ENCODE results near the gene EHBP1L1.
A peak's percentile ranks its signal among the peaks of the same experiment; 100 is the strongest.

EHBP1L1 gene

DNA sequence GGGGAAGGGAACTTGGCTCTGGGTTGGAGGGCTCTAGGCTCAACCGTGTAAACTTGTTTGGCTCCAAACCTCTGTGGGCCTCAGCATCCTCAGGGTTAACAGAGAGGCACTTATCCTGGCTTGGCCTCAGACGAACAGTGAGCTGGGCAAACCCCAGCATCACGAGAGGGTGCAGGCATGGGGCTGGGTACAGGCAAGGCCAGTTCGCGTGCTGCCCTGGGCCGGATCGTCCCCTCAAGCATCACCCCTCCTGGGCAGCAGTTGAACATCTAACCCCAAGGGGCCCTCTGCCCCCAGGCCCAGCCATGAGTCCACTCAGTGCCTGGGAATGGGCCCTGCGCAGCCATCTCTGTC, 1.9 kb downstream of the EHBP1L1 start:
- no peak for DNase-seq (ENCODE audit: low spot score)

DNA sequence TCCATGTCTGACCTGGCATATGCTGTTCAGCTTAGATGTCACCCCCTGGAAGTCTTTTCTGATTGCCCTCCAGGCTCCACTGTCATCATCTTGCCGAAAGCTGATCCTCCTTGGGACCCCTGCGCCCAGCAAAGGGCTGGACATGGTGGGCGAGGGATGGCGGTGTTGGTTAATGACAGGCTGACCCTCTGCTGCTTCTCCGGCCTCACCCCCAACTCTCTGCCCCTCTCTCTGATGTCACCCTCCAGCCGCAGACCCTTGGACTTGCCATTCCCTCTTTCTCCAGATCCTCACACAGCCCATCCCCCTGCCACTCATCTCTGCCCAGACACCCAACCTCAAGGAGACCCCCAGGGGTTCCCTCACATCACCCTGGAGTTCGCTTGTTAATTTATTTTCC, 2.3 kb downstream of the EHBP1L1 start:
- no peak for DNase-seq (ENCODE audit: low spot score)

DNA sequence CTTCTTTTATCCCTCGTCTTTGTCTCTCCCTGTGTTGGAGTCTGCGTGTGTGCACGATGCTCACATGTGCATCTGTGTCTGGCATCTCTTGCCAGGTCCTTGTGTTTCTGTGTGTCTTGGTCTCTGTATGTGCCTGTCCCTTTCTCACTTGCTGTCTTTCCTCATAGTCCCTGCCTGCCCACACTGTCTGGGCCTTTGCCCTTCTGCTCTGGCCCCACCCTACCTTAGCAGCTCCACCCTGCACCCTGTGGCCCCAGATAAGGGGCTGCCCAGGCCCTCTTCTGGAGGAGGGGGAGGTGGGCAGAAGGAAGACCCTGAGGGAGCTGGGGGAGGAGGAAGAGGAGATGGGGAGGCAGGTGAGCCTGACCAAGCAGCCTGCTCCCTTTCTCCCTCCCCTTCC, 2.8 kb downstream of the EHBP1L1 start:
- DNase-seq (ENCODE audit: low spot score) = no peak

DNA sequence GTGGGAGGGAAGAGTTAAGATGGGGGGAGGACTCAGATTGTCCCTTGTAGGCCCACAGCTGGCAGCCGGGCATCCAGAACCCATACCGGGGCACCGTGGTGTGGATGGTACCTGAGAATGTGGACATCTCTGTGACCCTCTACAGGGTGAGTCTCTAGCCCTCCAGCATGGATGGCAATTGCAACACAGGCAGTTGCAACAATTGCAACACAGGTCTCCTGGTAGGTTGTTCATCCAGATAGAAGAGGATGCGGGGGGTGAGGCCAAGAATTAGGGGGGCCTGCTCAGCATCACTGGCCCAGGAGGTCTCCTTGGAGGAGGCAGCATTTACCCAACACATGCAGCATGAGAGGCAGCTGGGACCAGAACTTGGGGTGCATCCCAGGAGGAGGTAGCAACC, 3.4 kb downstream of the EHBP1L1 start:
- DNase-seq (ENCODE audit: low spot score) = no peak

DNA sequence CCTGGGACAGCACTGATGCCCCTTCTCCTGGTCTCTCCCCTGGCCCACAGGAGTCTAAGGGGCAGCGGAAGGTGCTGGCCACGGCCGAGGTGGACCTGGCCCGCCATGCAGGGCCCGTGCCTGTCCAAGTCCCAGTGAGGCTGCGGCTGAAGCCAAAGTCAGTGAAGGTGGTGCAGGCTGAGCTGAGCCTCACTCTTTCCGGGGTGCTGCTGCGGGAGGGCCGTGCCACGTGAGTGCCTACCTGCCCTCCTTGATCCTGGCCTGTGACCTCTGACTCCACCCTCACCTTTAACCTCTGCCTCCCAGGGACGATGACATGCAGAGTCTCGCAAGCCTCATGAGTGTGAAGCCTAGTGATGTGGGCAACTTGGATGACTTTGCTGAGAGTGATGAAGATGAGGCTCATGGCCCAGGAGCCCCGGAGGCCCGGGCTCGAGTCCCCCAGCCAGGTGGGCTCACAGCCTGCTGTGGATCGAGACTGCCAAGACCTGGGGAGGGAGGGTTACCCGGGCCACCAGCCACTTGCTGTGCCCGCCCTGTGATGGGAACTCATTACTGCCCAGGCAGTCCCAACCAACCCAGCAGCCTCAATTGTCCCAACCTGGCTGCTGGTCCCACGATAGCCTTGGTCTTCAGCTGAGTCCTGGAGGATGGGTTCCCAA, 4.3 kb downstream of the EHBP1L1 start:
- DNase-seq (ENCODE audit: low spot score) = no peak

DNA sequence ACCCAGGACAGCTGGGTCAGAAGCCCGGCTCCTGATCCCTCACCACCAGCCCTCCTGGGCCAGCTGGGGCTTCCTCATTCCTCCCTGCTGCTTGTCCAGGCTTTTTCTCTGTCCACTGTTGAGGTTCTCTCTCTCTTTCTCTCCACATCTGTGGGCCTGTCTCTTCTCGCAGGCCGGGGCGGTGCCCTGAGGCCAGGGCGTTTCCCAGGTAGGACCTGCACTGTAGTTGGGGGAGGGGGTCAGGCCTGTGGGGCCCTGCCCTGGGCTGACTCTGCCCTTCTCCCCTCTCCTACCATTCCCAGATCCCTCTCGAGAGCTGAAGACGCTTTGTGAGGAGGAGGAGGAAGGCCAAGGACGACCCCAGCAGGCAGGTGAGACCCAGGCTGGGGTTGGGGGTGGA, 4.9 kb downstream of the EHBP1L1 start:
- no peak for DNase-seq (ENCODE audit: low spot score)

DNA sequence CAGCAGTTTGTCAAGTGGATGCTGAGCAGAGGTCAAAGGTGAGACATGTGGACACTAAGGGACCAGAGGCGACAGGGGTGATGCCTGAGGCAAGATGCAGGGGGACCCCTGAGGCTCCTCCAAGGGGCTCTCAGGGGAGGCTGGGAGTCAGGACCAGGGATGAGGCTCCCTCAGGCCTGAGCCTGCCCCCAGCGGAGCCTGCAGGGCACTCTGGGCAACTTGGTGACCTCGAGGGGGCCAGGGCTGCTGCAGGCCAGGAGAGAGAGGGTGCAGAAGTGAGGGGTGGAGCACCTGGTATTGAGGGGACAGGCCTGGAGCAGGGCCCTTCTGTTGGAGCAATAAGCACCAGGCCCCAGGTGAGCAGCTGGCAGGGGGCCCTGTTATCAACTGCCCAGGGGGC, 6.1 kb downstream of the EHBP1L1 start:
- no peak for DNase-seq (ENCODE audit: low spot score)

DNA sequence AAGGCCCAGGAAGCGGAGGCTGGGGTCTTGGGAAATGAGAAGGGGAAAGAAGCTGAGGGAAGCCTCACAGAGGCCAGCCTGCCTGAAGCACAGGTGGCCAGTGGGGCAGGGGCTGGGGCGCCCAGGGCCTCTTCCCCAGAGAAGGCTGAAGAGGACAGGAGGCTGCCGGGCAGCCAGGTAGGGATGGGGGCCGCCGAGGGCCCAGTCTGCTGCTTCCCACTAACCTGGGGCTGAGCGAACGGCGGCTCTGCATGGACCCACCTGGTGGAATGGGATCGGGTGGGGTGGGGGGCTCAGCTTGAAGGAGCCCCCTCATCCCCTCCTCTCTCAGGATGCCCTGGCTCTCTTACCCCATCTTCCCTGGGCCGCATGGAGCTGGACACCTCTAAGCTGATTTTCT, 7.7 kb downstream of the EHBP1L1 start:
- no peak for DNase-seq (ENCODE audit: low spot score)

DNA sequence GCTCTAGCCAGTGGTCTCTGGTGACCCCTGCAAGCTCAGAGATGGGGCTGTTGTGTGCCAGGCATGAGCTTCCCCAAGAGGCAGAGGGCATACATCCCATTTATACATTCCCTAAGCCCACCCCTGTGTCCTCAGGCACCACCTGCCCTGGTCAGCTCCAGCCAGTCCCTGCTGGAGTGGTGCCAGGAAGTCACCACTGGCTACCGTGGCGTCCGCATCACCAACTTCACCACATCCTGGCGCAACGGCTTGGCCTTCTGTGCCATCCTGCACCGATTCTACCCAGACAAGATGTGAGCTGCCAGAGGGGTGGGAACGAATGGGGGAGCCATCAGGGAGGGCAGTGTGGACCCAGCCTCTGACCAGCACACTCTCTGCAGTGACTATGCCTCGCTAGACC, 8.3 kb downstream of the EHBP1L1 start:
- DNase-seq (ENCODE audit: low spot score) = no peak

DNA sequence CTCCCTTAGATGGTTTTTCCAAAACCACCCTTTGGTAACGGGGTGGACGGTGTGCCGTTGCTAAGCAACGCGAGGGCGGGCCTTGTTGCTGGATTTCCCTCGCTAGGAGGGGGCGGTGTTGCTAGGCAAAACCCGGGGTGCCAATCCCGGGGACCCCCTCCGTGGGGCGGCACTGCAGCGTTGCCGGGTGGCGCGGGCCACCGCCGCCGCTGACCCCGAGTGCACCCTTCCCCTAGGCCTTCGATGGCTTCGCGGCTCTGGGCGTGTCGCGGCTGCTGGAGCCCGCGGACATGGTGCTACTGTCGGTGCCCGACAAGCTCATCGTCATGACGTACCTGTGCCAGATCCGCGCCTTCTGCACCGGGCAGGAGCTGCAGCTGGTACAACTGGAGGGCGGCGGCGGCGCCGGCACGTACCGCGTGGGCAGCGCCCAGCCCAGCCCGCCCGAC, 8.9 kb downstream of the EHBP1L1 start:
- no peak for DNase-seq (ENCODE audit: low spot score)

DNA sequence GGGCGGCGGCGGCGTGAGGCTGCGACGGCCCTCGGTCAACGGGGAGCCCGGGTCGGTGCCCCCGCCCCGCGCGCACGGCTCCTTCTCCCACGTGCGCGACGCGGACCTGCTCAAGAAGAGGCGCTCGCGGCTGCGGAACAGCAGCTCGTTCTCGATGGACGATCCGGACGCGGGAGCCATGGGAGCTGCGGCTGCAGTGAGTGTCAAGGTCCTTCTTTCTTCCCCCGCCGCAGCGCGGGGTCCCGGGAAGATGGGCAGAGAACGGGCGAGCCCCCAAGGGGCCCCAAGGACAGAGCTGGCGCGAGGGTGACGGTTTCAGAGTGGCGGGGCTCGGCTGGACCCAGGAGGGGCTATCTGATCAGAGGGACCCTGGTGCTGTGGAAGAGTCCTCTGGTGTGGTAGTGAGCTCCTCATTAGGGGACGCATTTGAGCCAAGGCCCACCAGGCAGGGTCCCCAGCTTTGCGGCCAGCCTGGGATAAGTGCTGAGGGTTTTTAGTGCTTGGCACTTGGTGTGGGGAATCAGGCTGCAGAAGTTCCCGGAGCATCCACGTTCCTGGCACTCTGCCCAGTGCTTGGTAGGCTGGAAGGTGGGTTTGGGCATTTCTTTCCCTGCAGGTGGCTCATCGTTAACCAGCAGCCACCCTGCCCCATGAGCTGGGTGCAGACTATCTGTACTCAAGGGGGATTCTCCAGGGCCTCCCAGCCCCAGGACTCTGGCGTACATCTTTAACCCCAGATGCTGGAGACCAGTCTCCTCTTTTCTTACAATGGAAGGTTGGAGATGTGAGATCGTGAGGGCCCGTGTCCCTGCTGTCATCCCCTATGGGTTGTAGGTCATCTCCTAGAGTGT, 9.8 kb downstream of the EHBP1L1 start:
- DNase-seq (ENCODE audit: low spot score) = no peak

DNA sequence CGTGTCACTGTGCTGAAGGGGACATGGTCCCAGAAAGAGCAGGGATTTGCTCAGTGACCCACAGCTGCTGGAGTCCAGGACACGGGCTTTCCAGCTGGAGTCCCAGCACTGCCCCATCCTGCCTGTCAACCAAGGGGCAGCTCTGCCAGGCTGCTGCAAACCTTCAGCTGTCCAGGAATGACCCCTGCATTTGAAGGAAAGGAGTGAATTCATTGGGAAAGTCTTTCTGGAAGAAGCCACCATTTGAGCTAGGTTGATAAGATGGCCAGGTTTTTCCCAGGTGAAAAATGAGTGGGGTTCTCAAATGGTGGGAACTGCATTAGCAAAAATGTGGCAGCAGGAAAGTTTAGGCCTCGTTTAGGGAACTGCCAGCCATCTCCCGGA, 10.4 kb downstream of the EHBP1L1 start:
- DNase-seq (ENCODE audit: low spot score) = no peak

DNA sequence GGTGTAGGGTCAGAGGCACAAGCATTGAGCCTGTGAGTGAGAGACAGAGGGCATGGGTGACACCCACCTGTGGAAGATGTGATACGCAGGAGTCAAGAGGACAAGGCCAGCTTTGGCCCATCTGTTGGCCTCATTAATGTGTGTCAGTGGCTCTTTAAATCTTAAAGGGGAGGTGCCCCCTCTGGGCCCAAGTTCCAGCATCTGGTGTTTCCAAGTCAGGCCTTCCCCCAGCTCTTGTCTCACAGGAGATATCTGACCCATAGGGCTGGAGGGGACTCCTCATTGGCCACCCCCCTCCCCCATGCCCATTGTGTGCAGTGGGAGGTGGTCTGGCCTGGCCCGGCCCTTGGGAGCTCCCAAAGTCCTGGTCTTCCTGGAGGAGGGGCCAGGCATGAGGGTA, 10.8 kb downstream of the EHBP1L1 start:
- peak; percentile 77 for DNase-seq (ENCODE audit: low spot score)

DNA sequence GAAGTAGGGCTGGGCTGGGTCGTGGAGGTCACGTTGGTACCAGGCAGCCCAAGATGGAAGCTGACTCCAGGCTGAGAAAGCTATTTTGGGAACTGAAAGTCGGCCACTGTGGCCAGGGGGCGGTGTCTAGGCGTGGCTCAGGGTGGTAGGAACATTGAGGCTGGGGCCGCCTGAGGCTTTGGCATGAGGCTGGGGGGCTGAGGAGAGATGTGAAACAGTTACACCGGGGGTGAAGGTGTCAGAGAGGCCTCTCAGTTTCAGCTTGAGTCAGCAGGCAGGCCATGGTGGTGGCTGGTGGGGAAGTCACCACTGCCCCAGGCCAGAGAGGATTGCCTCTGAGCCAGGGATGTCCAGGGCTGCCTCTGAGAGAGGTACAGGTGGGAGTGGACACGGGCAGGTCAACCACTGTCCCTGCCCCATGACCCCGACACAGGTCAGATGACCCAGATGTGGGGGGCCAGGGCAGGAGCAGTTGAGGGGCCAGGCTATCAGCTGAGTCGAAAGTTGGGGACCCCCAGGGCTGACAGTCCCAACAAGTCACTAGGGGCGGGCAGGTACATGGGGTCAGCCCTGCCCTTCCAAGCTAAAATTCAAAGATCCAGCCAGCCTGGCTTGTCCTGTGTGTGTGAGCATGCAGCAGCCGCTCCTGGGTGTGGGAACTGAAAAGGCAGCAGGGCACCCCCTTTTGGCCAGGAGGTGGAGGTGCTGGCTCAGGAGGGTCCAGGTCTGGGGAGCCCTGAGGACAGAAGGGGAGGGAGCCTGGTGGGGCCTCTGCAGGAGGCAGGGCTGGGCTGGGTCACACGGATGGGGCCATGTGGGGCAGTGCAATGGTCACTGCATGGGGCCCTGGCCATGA, 12.6 kb downstream of the EHBP1L1 start:
- no peak for DNase-seq (ENCODE audit: low spot score)

DNA sequence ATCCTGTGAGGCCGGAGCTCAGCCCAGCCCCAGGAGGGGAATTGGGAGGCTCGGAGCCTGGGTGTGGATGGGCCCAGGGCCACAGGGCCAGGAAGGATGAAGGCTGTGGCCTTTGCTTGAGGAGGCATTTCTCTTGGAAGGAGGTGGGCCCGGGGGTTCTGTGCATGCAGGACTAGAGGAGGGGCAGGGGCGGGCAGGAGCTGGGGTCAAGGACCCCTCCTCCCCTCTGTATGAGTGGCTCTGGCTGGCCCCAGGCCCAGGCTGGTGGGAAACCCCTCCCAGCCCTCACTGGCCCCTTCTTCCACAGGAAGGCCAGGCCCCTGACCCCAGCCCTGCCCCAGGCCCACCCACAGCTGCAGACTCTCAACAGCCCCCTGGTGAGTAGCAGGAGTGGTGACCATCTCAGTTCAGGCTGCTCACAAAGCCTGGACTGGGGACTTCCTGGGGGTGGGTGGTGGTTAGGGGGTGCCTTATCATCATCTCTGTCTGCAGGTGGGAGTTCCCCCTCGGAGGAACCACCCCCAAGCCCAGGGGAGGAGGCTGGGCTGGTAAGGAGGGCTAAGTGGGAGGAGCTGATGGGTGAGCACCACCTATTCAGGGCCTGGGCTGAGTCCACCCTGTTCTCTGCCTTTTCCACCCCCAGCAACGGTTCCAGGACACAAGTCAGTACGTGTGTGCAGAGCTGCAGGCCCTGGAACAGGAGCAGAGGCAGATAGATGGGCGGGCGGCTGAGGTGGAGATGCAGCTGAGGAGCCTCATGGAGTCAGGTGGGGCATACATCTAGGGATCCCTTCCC, 13.8 kb downstream of the EHBP1L1 start:
- DNase-seq (ENCODE audit: low spot score) = no peak

DNA sequence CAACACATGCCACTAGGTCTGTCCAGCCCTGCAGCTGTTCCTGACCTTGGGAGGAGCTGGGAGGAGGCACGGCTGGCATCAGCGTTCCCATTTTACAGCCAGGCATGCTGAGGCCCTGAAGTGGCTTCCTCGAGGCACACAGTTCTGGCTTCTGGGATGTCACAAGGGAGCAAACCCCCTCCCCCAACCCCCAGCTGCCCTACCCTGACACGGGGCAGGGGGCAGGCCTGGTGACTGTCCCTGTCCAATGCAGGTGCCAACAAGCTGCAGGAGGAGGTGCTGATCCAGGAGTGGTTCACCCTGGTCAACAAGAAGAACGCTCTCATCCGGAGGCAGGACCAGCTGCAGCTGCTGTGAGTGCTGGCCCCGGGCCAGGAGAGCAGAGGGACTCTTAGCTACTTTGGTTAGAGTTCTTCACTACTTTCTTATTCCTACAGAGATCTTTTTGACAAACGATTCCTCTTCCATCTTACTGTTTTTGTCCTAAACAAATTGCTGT, 14.4 kb downstream of the EHBP1L1 start:
- no peak for DNase-seq (ENCODE audit: low spot score)

DNA sequence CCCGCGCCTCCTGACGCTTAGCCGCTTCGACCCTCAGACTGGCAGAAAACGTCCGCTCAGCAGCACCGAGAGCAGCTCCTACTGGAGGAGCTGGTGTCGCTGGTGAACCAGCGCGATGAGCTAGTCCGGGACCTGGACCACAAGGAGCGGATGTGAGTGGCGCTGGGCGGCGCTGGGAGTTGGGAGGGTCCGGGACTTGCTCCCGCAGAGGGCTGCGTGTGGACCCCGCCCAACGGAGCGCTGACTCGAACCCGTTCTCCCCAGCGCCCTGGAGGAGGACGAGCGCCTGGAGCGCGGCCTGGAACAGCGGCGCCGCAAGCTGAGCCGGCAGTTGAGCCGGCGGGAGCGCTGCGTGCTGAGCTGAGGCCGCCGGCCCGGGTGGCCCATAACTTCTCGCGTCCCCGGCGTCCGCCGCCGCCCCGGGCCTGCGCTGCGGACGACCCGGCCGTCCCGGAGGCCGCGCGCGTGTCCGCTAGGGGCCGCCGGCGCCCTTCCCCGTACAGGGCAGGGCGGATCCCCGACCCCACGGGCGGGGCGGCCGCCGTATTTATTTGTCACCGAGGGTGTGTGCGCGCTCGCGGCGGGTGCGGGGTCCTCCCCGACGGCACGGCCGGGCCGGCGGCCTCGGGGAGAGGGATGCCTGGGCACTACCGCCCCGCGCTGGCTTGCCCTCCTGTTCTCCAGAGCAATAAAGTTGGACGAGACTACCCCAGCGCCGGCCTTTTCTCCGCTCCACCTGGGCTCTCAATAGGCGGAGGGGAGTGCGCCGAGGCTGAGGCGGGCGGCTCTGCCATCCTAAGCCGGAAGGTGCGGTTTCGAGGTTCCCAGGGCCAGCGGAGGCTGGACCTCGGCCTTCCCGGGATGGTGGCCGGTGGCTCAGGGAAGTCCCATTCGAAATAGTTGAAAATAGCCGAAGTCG, 16.3 kb downstream of the EHBP1L1 start:
- DNase-seq (ENCODE audit: low spot score) = peak; percentile 81

DNA sequence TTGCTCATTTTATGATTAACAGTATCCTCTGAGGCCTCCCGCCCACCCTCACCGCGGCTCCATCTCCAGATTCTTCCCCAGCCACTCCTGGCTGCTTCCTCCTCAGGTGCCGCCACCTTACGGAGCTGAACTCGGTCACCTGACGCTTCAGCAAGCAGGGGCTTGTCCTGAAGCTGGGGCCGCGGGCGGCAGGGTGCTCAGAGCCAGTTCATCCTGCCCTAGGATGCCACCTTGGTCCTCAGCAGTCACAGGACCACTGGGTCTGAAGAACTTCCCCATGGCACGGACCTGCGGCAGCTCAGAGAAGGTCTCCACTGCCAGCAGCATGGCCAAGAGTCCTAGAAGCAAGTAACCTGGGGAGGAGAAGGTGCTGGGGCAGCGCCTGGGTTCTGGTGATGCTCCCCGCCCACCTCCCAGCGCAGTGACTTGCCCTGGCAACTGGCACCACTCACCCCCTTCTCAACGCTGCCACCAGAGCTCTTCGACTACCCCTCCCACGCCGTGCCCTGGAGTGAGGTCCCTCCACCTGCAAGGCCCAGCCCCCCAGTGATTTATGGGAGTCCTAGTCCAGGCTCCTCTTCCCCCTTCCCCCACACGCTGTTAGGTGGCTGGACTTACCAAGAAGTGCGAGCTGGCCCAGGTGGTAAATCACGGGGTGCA, 17.1 kb downstream of the EHBP1L1 start:
- DNase-seq (ENCODE audit: low spot score) = no peak

DNA sequence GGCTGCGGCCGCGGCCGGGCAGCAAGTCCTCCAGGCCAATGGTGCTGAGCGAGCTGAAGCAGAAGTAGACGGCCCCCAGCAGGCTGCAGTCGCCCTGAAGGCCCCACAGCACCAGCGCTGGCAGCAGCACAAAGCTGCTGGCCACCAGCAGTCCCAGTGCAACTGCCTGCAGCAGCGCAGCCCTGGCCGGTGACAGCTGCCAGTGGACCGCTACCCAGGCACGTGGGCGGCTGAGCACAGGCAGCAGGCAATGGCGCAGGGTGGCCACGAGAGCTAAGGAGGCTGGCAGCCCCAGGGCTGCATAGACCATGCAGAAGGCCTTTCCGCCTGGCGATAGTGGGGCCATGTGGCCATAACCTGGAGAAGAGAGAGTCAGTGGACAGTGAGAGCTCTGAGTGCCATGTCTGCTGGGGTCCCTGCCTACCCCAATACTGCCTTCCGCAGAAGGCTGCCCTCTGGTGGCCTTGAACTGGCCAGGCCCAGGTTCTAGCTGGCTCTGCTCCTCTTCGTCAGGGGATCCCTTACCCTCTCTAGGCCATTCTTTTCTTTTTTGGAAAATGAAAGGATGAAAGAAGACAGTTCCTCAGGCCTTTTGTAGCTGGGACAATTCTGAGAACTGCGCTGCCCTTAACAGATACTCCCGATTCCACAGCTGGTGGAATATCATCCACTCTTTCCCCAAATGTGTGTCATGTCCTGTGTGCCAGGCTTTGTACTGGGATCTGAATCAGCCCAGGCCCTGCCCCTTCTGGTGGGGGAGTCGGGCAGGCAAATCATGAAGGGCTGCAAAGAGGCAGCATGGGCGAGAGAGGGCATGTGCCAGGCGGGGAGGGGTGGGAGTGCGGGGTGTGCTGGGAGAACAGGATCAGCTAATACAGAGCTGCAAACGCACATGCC, 17.9 kb downstream of the EHBP1L1 start:
- no peak for DNase-seq (ENCODE audit: low spot score)

Measured in ecto neural progenitor cell (in vitro differentiated cells).